ENCODE data around the gene SPATA31E1.

Gene SPATA31E1

GRCh38 chr9:87862536-87863268, 20.0 kb upstream of the SPATA31E1 start:
- DNase-seq (ENCODE audit: low read depth): peak; percentile 70
- TF ChIP-seq, protein P1, sequence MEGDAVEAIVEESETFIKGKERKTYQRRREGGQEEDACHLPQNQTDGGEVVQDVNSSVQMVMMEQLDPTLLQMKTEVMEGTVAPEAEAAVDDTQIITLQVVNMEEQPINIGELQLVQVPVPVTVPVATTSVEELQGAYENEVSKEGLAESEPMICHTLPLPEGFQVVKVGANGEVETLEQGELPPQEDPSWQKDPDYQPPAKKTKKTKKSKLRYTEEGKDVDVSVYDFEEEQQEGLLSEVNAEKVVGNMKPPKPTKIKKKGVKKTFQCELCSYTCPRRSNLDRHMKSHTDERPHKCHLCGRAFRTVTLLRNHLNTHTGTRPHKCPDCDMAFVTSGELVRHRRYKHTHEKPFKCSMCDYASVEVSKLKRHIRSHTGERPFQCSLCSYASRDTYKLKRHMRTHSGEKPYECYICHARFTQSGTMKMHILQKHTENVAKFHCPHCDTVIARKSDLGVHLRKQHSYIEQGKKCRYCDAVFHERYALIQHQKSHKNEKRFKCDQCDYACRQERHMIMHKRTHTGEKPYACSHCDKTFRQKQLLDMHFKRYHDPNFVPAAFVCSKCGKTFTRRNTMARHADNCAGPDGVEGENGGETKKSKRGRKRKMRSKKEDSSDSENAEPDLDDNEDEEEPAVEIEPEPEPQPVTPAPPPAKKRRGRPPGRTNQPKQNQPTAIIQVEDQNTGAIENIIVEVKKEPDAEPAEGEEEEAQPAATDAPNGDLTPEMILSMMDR (conservative IDR thresholded peaks at IDR 0.05; ENCODE audit: low read depth, low read length): no peak
- H3K4me3 ChIP-seq (ENCODE audit: low read depth, low read length): no peak overlapping the region

DNA sequence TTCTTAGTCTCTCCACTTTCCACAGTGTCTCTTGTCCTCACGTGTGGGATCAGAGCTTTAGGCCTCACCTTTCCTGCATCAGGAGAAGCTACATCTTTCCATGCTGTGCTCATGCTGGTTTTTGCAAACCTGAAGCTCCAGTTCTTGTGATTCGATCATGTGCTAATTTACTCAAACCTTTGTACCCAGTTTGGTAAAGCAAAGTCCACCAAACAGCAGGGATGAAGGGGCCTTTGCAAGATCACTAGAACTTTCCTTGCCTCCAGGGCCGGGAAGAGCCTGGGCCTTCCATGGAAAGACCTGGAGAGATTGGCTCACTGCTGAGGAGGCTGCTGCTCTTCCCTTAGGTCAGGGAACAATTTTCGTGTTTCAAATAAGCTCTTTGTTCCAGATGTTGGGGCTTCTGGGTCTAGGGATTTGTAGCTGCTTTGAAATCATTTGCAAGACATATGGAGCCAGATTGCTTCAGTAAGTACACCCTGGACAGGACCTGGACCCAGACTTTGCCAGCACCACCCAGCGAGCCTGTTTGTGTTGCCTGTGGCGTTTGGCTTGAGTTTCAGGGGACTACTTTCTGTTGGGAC, 18.7 kb upstream of the SPATA31E1 start:
- H3K4me3 ChIP-seq (ENCODE audit: low read depth, low read length): no peak overlapping the region
- no peak for DNase-seq (ENCODE audit: low read depth)
- TF ChIP-seq, protein P1 (conservative IDR thresholded peaks at IDR 0.05; ENCODE audit: low read depth, low read length): no peak

DNA sequence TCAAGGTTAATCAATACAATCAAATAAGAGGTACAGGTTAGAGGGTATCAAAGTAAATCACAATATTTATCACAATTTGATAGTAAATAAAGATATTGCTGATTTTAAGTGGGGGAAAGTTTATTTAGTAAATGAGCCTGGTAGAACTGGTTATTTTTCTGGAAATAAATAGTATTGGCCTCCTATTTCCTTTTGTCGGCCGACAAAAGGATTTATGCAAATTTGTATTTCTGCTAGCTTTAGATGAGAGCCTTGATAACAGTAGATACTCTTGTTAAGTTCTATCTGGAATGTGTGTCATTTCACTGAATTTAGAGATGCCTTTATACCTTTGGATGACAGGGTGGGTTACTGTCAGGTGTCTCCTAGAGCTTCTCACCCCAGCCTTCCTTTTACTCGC, 17.8 kb upstream of the SPATA31E1 start:
- TF ChIP-seq, protein P1 (conservative IDR thresholded peaks at IDR 0.05; ENCODE audit: low read depth, low read length): no peak
- DNase-seq (ENCODE audit: low read depth): no peak
- H3K4me3 ChIP-seq (ENCODE audit: low read depth, low read length): no peak overlapping the region

GRCh38 chr9:87865626-87866025, 17.1 kb upstream of the SPATA31E1 start:
- no peak for DNase-seq (ENCODE audit: low read depth)
- TF ChIP-seq, protein P1 (conservative IDR thresholded peaks at IDR 0.05; ENCODE audit: low read depth, low read length): no peak
- H3K4me3 ChIP-seq (ENCODE audit: low read depth, low read length): no peak overlapping the region

DNA sequence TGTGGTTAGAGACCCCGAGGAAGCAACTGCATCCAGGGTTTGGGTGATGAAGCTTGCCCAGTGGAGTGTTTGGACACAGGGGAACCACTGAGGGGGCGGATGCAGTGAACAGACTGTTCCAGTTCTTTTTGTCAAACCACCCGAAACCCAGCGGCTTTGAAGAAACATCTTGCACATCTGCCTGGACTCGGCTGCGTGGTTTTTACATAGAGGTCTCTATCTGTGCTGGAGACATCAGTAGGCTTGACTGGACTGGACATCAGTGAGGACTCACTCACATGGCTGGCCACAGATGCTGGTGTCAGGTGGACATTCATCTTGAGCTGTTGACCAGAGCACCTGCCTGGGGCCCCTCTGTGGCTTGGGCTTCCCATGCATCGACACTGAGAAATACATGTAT, 15.3 kb upstream of the SPATA31E1 start:
- H3K4me3 ChIP-seq (ENCODE audit: low read depth, low read length): no peak overlapping the region
- no peak for DNase-seq (ENCODE audit: low read depth)
- TF ChIP-seq, protein P1 (conservative IDR thresholded peaks at IDR 0.05; ENCODE audit: low read depth, low read length): no peak

GRCh38 chr9:87868175-87868574, 14.5 kb upstream of the SPATA31E1 start:
- no peak overlapping the region for H3K4me3 ChIP-seq (ENCODE audit: low read depth, low read length)
- TF ChIP-seq, protein P1 (conservative IDR thresholded peaks at IDR 0.05; ENCODE audit: low read depth, low read length): no peak
- no peak for DNase-seq (ENCODE audit: low read depth)

GRCh38 chr9:87868635-87869034, 14.0 kb upstream of the SPATA31E1 start:
- DNase-seq (ENCODE audit: low read depth): no peak
- TF ChIP-seq, protein P1 (conservative IDR thresholded peaks at IDR 0.05; ENCODE audit: low read depth, low read length): no peak
- no peak overlapping the region for H3K4me3 ChIP-seq (ENCODE audit: low read depth, low read length)

Data from choroid plexus epithelial cell (primary cell).